Lower lobe of right lung (tissue), 2 donors: ENCODE measurements around the gene LAPTM4A. TPM values are rescaled to one million over a fixed set of nuclear protein-coding genes. Genes with fewer than 3 reads are reported as not detected.
A peak's percentile ranks its signal among the peaks of the same experiment; 100 is the strongest.

Experiments used
- ATAC-seq, 2 donors: fragments of 200-7000 bp; cut with Tn5 transposase; one replicate each; pipeline ENCODE4 v1.9.1; 2020 to 2022; ENCODE audit warnings: mild to moderate bottlenecking in 2 of 2, moderate library complexity in 2 of 2
- DNase-seq: peaks from one replicate; pipeline ENCODE4 v3.0.0-alpha.2; 2020
- H3K27ac ChIP-seq: fragments of 200-600 bp; one replicate; pipeline ENCODE4 v1.8.0; 2022
- H3K27me3 ChIP-seq: fragments of 200-600 bp; one replicate; pipeline ENCODE4 v1.8.0; 2022; ENCODE audit warnings: low read depth
- H3K36me3 ChIP-seq: fragments of 200-600 bp; one replicate; pipeline ENCODE4 v1.8.0; 2022; ENCODE audit warnings: mild to moderate bottlenecking
- H3K4me1 ChIP-seq: fragments of 200-600 bp; one replicate; pipeline ENCODE4 v1.8.0; 2022
- H3K4me3 ChIP-seq: fragments of 200-600 bp; one replicate; pipeline ENCODE4 v1.8.0; 2022; ENCODE audit warnings: mild to moderate bottlenecking
- H3K9me3 ChIP-seq: fragments of 200-600 bp; one replicate; pipeline ENCODE4 v1.8.0; 2022
- CTCF ChIP-seq: fragments of 200-600 bp; IDR thresholded peaks from one replicate; pipeline ENCODE4 v1.8.0; 2022; ENCODE audit warnings: antibody characterized with exemption, mild to moderate bottlenecking
- intact Hi-C: fragments of 100-400 bp; cut with DNase I; formaldehyde crosslinking; loops from one replicate; pipeline ENCODE4 v1.11.0; 2022
- total RNA-seq: library from RNA; stranded (reverse); fragmentation: NEBNext Ultra II Directional; extraction: Animal tissue kit (Norgen Biotek cat#: 25700); gene quantifications from one replicate; pipeline ENCODE4 v1.2.1, GENCODE V29; 2021
- donor health status: DM: no; HTN: yes; CAD: no; lungs with severe emphysema.

Gene LAPTM4A
- total RNA-seq, 1 donor from 2014 or later = 223 TPM

GRCh38 chr2:20027260-20027677 lies 24.2 kb downstream of the LAPTM4A start:
- TF ChIP-seq CTCF = no peak
- H3K27me3 ChIP-seq = no peaks in the 10 kb centered on the region
- no peak overlapping the region for H3K4me3 ChIP-seq
- H3K9me3 ChIP-seq = no peaks in the 10 kb centered on the region
- H3K4me1 ChIP-seq = no peaks in the 10 kb centered on the region
- ATAC-seq = peak; percentile 70 to 74
- H3K36me3 ChIP-seq = peaks cover 41% of the 10 kb centered on the region
- intact Hi-C loops = no loop called here
- H3K27ac ChIP-seq = no peak overlapping the region
- DNase-seq = no peak

DNA sequence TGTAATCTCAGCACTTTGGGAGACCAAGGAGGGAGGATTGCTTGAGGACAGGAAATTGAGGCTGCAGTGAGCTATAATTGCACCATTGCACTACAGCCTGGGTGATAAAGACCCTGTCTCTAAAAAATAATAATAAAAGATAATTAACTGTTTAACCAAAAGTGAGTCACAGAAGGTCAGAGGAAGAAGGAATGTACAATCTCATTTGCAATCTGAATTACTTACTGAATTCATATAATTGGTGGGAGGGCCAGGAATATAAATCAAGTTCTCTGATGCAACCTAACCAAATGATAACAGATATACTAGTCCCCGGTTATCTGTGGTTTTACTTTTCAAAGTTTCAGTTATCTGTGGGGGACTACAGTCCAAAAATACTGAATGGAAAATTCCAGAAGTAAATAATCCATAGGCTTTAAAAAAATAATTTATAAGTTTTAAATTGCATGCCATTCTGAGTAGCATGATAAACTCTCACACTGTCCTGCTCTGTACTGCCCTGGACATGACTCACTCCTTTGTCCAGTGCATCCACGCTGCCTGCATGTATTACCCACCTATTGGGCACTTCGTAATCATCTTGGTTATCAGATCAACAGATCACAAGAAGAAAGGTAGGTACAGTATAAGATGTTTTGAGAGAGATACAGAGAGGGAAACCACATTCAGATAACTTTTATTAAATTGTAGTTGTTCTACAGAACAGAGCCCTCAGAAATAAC lies 26.2 kb downstream of the LAPTM4A start:
- no peak overlapping the region for H3K4me3 ChIP-seq
- ATAC-seq (no peak), DNase-seq (no peak)
- H3K36me3 ChIP-seq = peaks cover 20% of the 10 kb centered on the region
- no peak overlapping the region for H3K27ac ChIP-seq
- H3K9me3 ChIP-seq = no peaks in the 10 kb centered on the region
- no peak for TF ChIP-seq CTCF
- H3K27me3 ChIP-seq = no peaks in the 10 kb centered on the region
- H3K4me1 ChIP-seq = no peaks in the 10 kb centered on the region
- intact Hi-C loops = no loop called here

GRCh38 chr2:20023688-20024087 lies 27.7 kb downstream of the LAPTM4A start:
- H3K27ac ChIP-seq = no peak overlapping the region
- H3K4me3 ChIP-seq = no peak overlapping the region
- H3K4me1 ChIP-seq = no peaks in the 10 kb centered on the region
- H3K36me3 ChIP-seq = peaks cover 9% of the 10 kb centered on the region
- ATAC-seq (no peak), DNase-seq (no peak)
- TF ChIP-seq CTCF = no peak
- intact Hi-C loops = no loop called here
- no peaks in the 10 kb centered on the region for H3K27me3 ChIP-seq
- no peaks in the 10 kb centered on the region for H3K9me3 ChIP-seq

DNA sequence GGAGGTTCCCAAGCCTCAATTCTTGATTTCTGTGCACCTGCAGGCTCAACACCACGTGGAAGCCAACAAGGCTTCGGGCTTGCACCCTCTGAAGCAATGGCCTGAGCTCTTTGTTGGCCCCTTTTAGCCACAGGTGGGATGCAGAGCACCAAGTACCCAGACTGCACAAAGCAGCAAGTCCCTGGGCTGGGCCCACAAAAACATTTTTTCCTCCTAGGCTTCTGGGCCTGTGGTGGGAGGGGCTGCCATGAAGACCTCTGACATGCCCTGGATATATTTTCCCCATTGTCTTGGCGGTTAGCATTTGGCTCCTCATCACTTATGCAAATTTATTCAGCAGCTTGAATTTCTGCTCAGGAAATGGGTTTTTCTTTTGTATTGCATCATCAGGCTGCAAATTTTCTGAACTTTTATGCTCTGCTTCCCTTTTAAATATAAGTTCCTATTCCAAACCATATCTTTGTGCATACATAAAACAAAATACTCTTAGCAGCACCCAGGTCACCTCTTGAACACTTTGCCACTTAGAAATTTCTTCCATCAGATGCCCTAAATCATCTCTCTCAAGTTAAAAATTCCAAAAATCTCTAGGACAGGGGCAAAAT lies 29.9 kb downstream of the LAPTM4A start:
- no peak for TF ChIP-seq CTCF
- no peak for ATAC-seq
- Histone ChIP-seq H3K27ac (no peak overlapping the region), H3K9me3 (no peaks in the 10 kb centered on the region), H3K4me1 (no peaks in the 10 kb centered on the region), H3K27me3 (no peaks in the 10 kb centered on the region), H3K4me3 (no peak overlapping the region), H3K36me3 (no peaks in the 10 kb centered on the region)
- intact Hi-C loops = no loop called here
- DNase-seq = no peak

DNA sequence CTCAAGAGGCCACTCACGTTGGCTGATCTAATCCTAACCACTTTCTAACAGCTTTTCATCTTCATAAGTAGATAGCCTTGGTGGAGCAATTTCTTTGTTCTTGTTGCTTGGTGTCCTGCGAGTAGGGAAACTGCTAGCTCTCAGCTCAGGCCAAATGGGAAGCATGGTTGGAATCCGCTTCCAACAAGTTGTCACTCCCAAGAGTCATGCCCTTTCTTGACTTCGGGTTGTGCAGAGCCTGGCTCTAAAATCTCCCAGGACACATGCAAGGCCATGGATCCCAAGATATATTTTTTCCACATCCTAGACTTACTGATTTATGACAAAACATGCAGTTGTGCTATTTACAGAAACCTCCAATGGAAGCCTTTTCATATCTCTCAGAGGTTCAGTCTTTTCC lies 31.7 kb downstream of the LAPTM4A start:
- Histone ChIP-seq H3K27me3 (no peaks in the 10 kb centered on the region), H3K4me1 (no peaks in the 10 kb centered on the region), H3K9me3 (no peaks in the 10 kb centered on the region), H3K27ac (no peak overlapping the region), H3K36me3 (no peaks in the 10 kb centered on the region), H3K4me3 (no peak overlapping the region)
- no peak for TF ChIP-seq CTCF
- intact Hi-C loops = loop anchor here (5.0 kb wide), 1 partner anchor 78 kb away; no protein-coding TSS in a partner anchor
- DNase-seq (no peak), ATAC-seq (no peak)
